HG03139 (cell line): ENCODE data around the gene TXK.
"Not testable (repeated sequence)": the region's sequence is repeated elsewhere in the genome, so short reads cannot be mapped to it uniquely, and the experiment has no call there.

Source experiments
- ATAC-seq: cut with Tn5 transposase; IDR thresholded peaks from one replicate; pipeline ENCODE4 v1.9.1; 2021; ENCODE audit not compliant: unreplicated experiment

TXK gene

GRCh38 chr4:48134081-48134480, at the start of gene TXK:
TXK (minus strand) TSS chr4:48134250; CDS start chr4:48134170, 80 bp downstream.
- ATAC-seq: no peak

- ATAC-seq: no peak
These were observed 46.2 kb upstream of the TXK start for GRCh38 chr4:48180234-48180633.

GRCh38 chr4:48178931-48179330, 44.9 kb upstream of the TXK start:
- no peak for ATAC-seq

GRCh38 chr4:48175806-48176205, 41.8 kb upstream of the TXK start:
- ATAC-seq: no peak

- no peak for ATAC-seq
These were observed 41.3 kb upstream of the TXK start for GRCh38 chr4:48175328-48175727.

- ATAC-seq: peak; percentile 61
These were observed 39.3 kb upstream of the TXK start for GRCh38 chr4:48173056-48173991.

GRCh38 chr4:48172651-48173050, 38.6 kb upstream of the TXK start:
- no peak for ATAC-seq

- no peak for ATAC-seq
These were observed 35.6 kb upstream of the TXK start for GRCh38 chr4:48169636-48170035.

GRCh38 chr4:48167538-48168263, 33.7 kb upstream of the TXK start:
- ATAC-seq: no peak

- ATAC-seq: not testable (repeated sequence)
These were observed 30.5 kb upstream of the TXK start for GRCh38 chr4:48164561-48164960.

GRCh38 chr4:48163746-48164145, 29.7 kb upstream of the TXK start:
- ATAC-seq: no peak

- ATAC-seq: no peak
These were observed 28.1 kb upstream of the TXK start for GRCh38 chr4:48162162-48162561.

- ATAC-seq: no peak
These were observed 23.2 kb upstream of the TXK start for GRCh38 chr4:48157271-48157670.

- no peak for ATAC-seq
These were observed 22.4 kb upstream of the TXK start for GRCh38 chr4:48156423-48156822.

- no peak for ATAC-seq
These were observed 19.9 kb upstream of the TXK start for GRCh38 chr4:48153791-48154550.

GRCh38 chr4:48152259-48152658, 18.2 kb upstream of the TXK start:
- no peak for ATAC-seq

GRCh38 chr4:48149827-48150370, 15.8 kb upstream of the TXK start:
- no peak for ATAC-seq

- ATAC-seq: no peak
These were observed 13.6 kb upstream of the TXK start for GRCh38 chr4:48147621-48148020.

- ATAC-seq: no peak
These were observed 7.0 kb upstream of the TXK start for GRCh38 chr4:48141048-48141447.

GRCh38 chr4:48139691-48140090, 5.6 kb upstream of the TXK start:
- no peak for ATAC-seq

- peak; percentile 84 for ATAC-seq
These were observed 4.9 kb upstream of the TXK start for GRCh38 chr4:48138936-48139335.
